K562 (cell line): ENCODE results near the gene LMNTD2. TPM values are rescaled to one million over a fixed set of nuclear protein-coding genes. Genes with fewer than 3 reads are reported as not detected.
A peak's percentile ranks its signal among the peaks of the same experiment; 100 is the strongest.

Experiments used
- BCL6 ChIP-seq: fragments of 250-450 bp; sonication (Bioruptor Pico); IDR thresholded peaks from 2 replicates; pipeline ENCODE4 v1.4.0; 2020
- DDX20 ChIP-seq: fragments of 450-650 bp; IDR thresholded peaks from 2 replicates; pipeline ENCODE4 v1.6.1; 2016; ENCODE audit warnings: missing genetic modification characterization, low read depth, mild to moderate bottlenecking, missing compliant biosample characterization, moderate library complexity
- E2F1 ChIP-seq: sonication (generic); formaldehyde crosslinking; IDR thresholded peaks from 2 replicates; pipeline ENCODE4 v1.8.1; 2023; ENCODE audit warnings: mild to moderate bottlenecking, missing genetic modification reagents, moderate library complexity
- E2F5 ChIP-seq: sonication (generic); formaldehyde crosslinking; IDR thresholded peaks from 2 replicates; pipeline ENCODE4 v1.8.0; 2022; ENCODE audit warnings: mild to moderate bottlenecking, missing genetic modification reagents
- ELF1 ChIP-seq: fragments of 200-800 bp; sonication (Bioruptor generic); IDR thresholded peaks from 2 replicates; pipeline ENCODE4 v1.6.1; 2016; ENCODE audit warnings: missing genetic modification characterization, missing compliant biosample characterization
- ETV6 ChIP-seq, 3 experiments: fragments of 150-350 bp in 1 of 3; sonication (generic) in 1 of 3; formaldehyde crosslinking in 1 of 3; IDR thresholded peaks; 2 replicates each; pipeline versions ENCODE4 v1.6.1 to v1.8.0; 2014 to 2022; ENCODE audit warnings: borderline replicate concordance in 2 of 3, low read depth in 2 of 3, antibody characterized with exemption in 1 of 3, low read length in 1 of 3, mild to moderate bottlenecking in 1 of 3, missing genetic modification reagents in 1 of 3
- FOS ChIP-seq: IDR thresholded peaks from 3 replicates; pipeline ENCODE4 v1.6.1; 2011; ENCODE audit not compliant: insufficient read length; ENCODE audit errors: extremely low read depth
- MBD2 ChIP-seq: sonication (generic); IDR thresholded peaks from 2 replicates; pipeline ENCODE4 v1.6.1; 2016; ENCODE audit warnings: low read depth, borderline replicate concordance
- NR1H2 ChIP-seq: sonication (generic); formaldehyde crosslinking; IDR thresholded peaks from 2 replicates; pipeline ENCODE4 v1.4.0; 2020; ENCODE audit warnings: mild to moderate bottlenecking, missing genetic modification reagents
- NR2F6 ChIP-seq: fragments of 450-650 bp; formaldehyde crosslinking; IDR thresholded peaks from 2 replicates; pipeline ENCODE4 v1.4.0; 2020; ENCODE audit warnings: mild to moderate bottlenecking
- PCBP1 ChIP-seq: fragments of 200-400 bp; formaldehyde crosslinking; IDR thresholded peaks from 2 replicates; pipeline ENCODE4 v1.6.1; 2018; ENCODE audit warnings: mild to moderate bottlenecking, low read depth, low read length; ENCODE audit not compliant: poor library complexity, severe bottlenecking
- PRDM10 ChIP-seq: fragments of 450-650 bp; IDR thresholded peaks from 2 replicates; pipeline ENCODE4 v1.6.1; 2018; ENCODE audit not compliant: partially characterized antibody
- RBM17 ChIP-seq: fragments of 200-400 bp; formaldehyde crosslinking; IDR thresholded peaks from 2 replicates; pipeline ENCODE4 v1.6.1; 2017; ENCODE audit warnings: low read depth, mild to moderate bottlenecking, low read length, borderline replicate concordance
- RFX1 ChIP-seq: fragments of 450-650 bp; IDR thresholded peaks from 2 replicates; pipeline ENCODE4 v1.6.1; 2016; ENCODE audit warnings: mild to moderate bottlenecking, moderate library complexity
- ZBED1 ChIP-seq: IDR thresholded peaks from 2 replicates; pipeline ENCODE4 v1.6.1; 2014
- ZBTB7A ChIP-seq: IDR thresholded peaks from 2 replicates; pipeline ENCODE4 v1.6.1; 2011; ENCODE audit warnings: low read depth, mild to moderate bottlenecking, low read length, moderate library complexity, borderline replicate concordance; ENCODE audit not compliant: control insufficient read depth
- ZKSCAN8 ChIP-seq: fragments of 200-800 bp; sonication (Bioruptor generic); IDR thresholded peaks from 2 replicates; pipeline ENCODE4 v1.6.1; 2016; ENCODE audit warnings: missing genetic modification characterization, missing compliant biosample characterization
- ZNF232 ChIP-seq: sonication (generic); formaldehyde crosslinking; IDR thresholded peaks from 2 replicates; pipeline ENCODE4 v1.8.0; 2022; ENCODE audit warnings: mild to moderate bottlenecking, missing genetic modification reagents
- polyA plus RNA-seq, 8 experiments: library from polyadenylated mRNA; depleted of rRNA in 4 of 8; stranded (reverse) in 5 of 8; unstranded in 3 of 8; fragments of >200 nt; fragmentation: Nextera tagmentation in 2 of 8; fragmentation: Illumina TruSeq in 1 of 8; extraction: Ambion mirVana in 2 of 8; extraction: Trizol in 1 of 8; gene quantifications; 2 replicates each; pipeline versions ENCODE4 v1.2.1 to v1.2.3, GENCODE V29; 2011 to 2014; ENCODE audit warnings: inconsistent platforms in 1 of 8, missing spikeins in 1 of 8
- total RNA-seq, 7 experiments: library from RNA; depleted of rRNA in 6 of 7; stranded (reverse); fragments of >200 nt in 6 of 7; fragmentation: Illumina TruSeq in 2 of 7; extraction: Trizol in 2 of 7; gene quantifications; 2 replicates each; pipeline versions ENCODE4 v1.2.1 to v1.2.3, GENCODE V29; 2011 to 2021; ENCODE audit warnings: low replicate concordance in 1 of 7
- TF ChIP-seq, protein P1 (sequence below): sonication (generic); formaldehyde crosslinking; IDR thresholded peaks from 2 replicates; pipeline ENCODE4 v1.8.1; 2023; ENCODE audit warnings: mild to moderate bottlenecking, missing genetic modification reagents

Gene LMNTD2
- total and polyA plus RNA-seq, 9 of the 15 experiments (the other 6 are each of a cell fraction or from before 2014, with no cell fraction given), result 0.48 to 4.2 (median 1.5) TPM; not detected in 3

DNA sequence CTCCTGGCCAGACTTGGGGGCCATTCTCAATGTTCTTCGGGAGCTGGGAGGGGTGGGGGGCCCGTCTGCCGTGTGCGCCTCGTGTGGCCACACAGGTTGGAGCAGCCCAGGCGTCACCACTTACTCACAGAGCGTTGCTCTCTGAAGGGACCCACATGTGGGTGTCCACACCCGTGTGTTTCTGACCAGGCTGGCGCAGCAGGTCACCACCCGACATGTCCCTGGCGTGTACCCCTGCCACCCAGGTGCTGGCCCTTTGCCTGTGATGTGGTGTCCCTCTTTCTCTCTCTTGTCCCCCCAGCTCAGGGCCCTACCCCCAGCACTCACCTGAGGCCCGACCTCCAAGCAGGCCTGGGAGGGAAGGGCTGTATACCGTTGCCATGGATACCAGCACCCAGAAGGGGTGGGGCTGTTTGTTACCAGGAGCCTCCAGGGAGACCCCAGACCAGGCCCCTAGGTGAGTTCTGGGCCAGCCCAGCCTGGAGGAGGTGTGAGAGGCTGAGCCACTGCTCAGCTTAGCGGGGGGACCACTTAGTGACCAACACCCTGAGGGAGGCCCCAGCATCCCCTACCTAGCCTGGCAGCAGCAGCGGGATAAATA lies 1.4 kb downstream of the LMNTD2 start (continued):
- no peak for TF ChIP-seq FOS
- TF ChIP-seq NR2F6, result no peak
- no peak for TF ChIP-seq DDX20
- TF ChIP-seq ELF1 (tag), result no peak
- TF ChIP-seq E2F1 (CRISPR knock-in tag), result no peak
- TF ChIP-seq ZBED1, result no peak
- no peak for TF ChIP-seq ZKSCAN8 (CRISPR knock-in tag)
- TF ChIP-seq RBM17, result no peak
- TF ChIP-seq ZNF232, result no peak
- TF ChIP-seq MBD2, result no peak
- no peak for TF ChIP-seq PCBP1
- no peak for TF ChIP-seq BCL6 (CRISPR knock-in tag)
- TF ChIP-seq RFX1, result peak; percentile 92
- TF ChIP-seq, protein P1, sequence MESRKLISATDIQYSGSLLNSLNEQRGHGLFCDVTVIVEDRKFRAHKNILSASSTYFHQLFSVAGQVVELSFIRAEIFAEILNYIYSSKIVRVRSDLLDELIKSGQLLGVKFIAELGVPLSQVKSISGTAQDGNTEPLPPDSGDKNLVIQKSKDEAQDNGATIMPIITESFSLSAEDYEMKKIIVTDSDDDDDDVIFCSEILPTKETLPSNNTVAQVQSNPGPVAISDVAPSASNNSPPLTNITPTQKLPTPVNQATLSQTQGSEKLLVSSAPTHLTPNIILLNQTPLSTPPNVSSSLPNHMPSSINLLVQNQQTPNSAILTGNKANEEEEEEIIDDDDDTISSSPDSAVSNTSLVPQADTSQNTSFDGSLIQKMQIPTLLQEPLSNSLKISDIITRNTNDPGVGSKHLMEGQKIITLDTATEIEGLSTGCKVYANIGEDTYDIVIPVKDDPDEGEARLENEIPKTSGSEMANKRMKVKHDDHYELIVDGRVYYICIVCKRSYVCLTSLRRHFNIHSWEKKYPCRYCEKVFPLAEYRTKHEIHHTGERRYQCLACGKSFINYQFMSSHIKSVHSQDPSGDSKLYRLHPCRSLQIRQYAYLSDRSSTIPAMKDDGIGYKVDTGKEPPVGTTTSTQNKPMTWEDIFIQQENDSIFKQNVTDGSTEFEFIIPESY (CRISPR knock-in tag), result peak; percentile 58; the same call in 1 of the 2 replicates
- TF ChIP-seq ETV6 (IDR thresholded peaks at IDR 0.05; ENCODE audit: borderline replicate concordance in 1 of 2, low read depth in 2 of 2, low read length in 1 of 2), result no peak
- no peak for TF ChIP-seq ETV6 (CRISPR knock-in tag; IDR thresholded peaks at IDR 0.05; ENCODE audit: borderline replicate concordance)
- no peak for TF ChIP-seq NR1H2
- peak; percentile 41 for TF ChIP-seq PRDM10
- TF ChIP-seq ZBTB7A, result peak; percentile 53; the same call in 1 of the 2 replicates
- TF ChIP-seq E2F5 (CRISPR knock-in tag), result no peak
